ENCODE results near the gene SLC25A10.

Gene SLC25A10

DNA sequence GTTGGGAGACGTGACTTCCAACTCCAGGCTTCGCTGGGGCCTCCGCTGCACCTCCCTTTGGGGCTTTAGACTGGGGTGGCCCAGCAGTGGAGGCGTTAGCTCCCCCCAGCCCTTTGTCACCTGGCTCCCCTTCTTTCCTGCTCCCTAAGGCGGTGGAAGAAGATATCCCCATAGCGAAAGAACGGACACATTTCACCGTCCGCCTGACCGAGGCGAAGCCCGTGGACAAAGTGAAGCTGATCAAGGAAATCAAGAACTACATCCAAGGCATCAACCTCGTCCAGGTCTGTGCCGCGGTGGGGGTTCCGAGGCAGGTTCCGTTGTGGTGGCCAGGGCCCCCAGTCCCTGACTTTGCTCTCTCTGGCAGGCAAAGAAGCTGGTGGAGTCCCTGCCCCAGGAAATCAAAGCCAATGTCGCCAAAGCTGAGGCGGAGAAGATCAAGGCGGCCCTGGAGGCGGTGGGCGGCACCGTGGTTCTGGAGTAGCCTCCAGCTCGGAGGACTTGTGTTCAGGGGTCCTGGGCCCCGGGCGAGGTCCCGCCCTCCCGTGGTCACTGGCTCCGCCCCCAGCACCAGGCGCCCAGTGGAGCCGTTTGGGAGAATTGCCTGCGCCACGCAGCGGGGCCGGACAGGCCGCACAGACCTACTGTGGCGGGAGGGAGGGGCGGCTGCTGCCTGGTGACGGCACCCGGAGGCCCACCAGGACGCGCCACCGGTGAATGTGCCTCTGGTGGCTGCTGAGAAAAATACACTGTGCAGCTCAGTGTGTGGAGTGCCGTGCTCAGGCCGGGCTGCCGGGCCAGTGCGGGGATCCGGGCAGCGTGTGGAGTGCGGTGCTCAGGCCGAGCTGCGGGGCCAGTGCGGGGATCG, 5.1 kb upstream of the SLC25A10 start:
- DNase-seq, result no peak

DNA sequence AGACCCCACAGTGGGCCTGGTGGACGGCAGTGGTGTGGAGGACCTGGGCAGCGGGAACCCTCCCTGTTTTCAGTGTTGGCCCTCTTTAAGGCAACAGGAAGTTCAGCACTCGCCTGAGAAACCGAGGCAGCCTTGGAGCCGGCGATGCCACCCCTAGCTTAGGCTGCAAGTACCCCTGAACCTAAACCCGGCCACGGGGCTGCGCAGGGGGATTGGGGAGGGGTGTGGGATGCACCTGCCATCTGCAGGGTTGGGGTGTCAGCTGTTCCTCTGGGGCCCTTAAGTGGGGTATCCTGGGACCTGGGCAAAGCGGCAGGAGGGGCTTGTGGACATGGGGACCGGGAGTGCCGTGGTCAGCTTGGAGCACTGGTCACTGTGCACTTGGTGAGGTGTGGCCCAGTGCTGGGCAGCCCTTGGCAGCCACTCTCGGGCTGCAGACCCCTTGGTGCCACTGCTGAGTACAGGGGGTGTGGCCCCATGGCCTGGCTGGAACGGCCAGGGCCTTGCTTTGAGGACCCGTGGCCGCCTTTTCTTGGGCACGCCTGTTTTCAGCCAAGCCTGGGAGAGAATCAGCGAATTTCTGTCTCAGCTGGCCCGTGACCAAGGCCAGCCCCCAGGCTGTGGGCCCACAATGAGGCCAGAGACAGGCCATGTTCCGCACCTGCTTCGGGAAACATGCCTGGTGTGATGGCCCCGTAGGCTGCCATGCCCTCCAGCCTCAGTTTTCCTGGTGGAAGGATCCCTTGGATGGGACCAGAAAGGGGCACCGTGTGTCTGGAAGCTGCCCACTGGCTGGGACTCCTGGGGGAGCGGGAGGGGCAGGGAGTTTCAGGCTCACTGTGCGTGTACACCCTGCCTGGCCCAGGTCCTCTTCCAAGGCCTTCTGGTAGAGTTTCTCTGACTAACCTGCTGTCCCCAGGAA, 4.1 kb upstream of the SLC25A10 start:
- no peak for DNase-seq

DNA sequence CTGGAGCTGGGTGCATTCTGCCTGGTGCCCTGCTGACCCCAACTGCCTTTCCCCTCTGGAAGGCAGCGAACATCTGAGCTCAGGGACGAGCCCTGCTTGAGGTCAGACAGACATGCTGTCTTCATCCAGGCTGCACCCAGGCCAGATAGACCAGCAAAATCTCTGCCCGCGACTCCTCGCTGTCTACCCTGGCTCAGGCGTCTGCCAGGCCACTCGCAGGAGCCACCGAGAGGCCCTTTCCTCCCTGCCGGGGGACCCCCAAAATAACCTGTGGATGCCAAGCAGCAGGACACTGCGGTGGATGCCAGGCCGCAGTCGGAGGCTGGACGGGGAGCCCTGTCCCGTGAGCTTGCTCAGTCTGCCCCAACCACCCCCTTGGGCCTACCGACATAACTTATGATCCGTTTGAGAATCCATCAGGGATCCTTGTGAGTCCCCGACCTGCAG, 3.3 kb upstream of the SLC25A10 start:
- no peak for DNase-seq

DNA sequence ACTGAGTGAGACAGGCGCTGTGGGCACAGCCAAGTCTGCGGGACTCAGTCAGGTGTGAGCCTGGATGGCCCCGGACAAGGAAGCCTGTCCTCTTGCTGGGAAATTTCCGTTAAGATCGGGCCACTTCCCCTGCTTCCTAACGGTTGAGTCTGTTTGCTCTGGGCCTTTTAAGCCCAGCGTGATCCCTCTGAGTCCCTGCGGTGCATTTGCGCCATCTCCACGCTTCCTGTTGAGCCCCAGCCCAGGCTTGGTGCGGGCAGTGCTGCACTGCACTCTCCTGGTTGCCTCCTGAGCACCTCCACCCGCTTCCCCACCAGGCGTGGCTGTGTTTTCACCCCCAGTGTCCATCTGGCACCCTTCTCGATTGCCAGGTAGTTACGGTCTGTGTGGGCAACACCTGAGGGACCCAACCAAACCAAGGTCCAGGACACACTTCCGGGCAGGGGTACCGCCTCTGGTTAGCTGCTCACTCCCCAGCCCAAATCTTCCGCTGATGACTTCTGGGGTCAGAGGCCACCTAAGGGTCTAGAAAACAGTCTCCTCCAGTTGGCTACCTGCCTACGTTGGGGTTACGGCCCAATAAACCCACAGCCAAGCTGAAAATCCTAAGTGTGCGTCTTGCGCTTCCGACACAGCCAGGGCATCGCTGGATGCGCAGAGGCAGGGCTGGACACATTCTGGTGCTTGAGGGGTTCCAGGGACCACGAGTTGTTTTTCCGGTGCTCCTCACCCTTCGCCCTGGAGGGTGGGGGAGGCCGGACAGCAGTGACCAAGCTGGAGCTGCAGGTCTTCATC, 1.4 kb upstream of the SLC25A10 start:
- no peak for DNase-seq

DNA sequence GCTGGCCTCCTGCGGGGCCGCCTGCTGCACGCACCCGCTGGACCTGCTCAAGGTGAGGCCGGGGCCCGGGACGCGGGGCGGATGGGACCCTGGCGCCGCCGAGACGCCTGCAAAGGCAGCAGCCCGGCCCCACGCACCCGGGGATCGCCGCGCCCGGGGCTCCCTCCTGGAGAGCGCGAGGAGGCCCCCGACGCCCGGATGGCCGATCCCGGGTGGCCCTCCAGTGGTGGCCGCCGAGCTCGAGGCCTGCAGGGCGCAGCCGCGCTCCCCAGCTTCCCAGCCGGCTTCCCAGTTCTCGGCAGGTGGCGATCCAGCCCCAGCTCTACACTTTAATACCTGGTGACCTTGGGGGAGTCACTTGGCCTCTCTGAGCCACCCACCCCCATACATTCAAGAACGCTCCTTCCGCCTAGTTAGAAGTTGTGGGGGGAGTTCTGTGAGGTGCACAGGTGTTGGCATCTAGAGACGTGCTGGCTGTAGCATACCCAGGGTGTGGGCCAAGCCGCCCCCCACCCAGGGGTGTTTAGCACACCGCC, 452 bp downstream of the SLC25A10 start:
- DNase-seq, result no peak

DNA sequence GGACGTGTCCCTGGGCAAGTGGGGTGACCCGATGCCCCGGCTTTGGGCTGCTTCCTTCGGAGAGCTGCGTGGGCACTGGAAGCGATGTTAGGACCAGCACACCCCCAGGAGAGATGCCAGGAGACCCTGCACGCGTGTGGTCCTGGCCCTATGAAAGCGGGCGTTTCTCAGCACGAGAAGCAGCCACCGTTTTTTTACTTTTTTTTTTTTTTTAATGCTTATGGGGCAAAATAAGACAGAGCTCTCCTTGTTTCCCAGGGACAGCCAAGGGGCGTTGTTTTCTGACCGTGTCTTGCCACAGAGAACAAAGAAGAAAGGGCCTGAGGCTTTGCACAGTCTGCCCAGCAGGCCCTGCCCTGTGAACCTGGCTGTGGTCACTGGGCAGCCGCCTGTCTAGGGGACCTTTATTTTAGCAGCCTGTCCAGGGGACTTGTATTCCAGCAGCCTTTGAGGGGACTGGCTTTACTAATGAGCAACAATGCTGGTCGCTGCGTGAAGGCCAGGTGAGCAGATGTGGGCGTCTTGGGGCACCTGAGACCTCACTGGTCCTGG, 996 bp downstream of the SLC25A10 start:
- DNase-seq, result no peak

DNA sequence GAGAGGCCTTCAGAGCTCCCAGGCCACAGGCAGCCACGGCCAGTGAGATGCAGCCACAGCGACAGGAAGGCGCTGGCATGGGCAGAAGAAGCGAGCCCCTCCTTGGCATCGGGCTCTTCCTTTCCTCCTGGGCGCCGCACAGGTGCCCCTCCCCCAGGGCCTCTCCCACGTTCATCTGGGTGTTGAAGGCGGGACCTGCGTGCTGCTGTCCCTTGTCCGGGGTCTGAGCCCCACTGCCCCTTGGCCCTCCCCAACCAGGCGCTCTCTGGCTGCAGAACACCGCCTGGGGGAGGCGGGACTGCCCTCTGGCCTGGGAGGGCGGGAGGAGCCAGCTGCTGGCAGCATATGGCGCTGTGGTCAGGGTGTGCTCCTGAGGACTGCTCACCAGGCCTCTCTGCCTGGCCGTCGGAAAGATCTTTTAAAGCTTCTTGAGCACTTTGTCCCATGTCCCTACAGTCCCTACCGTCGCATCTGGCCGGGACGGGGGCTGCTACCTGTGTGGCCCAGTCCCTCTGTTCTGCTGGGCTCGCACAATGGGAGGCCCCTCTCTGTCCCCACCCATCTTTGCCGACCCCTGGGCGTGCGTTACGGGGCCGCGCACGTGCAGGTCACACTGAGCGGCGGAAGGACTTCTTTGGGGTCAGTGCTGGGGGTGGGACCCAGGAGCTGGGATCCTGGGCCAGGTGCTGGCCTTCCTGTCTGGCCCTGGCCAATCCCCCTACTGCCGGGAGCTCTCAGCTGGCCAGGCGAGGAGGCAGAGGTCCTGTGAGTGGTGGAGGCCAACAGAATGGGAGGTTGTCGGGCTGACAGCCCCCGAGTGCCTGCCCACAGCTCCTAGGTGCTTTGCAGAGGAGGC, 1.7 kb downstream of the SLC25A10 start:
- DNase-seq, result no peak

DNA sequence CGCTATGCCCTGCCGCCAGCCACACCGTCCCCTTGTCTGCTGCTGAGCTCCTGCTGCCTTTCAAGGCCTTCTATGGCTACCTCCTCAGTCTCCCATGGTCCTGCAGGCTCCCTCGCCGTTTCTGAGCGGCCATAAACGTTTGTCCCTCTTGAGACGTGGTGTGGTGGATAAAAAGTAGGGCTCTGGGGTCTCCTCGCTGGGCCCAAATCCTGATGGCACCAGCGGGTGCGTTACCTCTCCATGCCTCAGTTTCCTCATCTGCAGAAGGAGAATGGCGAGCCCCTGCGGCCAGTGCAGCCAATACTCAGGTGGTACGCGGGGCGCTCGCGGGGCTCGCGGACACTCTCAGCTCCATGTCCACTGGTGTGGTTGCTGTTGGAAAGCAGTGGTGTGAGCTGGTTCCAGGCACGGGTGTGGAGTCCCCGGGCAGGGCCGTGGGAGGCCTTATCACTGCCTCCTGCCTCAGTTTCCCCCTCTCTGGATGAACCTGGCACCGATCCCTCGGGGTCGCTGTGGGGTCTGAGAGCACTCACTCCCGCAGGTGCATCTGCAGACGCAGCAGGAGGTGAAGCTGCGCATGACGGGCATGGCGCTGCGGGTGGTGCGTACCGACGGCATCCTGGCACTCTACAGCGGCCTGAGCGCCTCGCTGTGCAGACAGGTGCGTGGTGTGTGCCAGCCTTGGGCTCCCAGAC, 2.5 kb downstream of the SLC25A10 start:
- DNase-seq, result no peak

DNA sequence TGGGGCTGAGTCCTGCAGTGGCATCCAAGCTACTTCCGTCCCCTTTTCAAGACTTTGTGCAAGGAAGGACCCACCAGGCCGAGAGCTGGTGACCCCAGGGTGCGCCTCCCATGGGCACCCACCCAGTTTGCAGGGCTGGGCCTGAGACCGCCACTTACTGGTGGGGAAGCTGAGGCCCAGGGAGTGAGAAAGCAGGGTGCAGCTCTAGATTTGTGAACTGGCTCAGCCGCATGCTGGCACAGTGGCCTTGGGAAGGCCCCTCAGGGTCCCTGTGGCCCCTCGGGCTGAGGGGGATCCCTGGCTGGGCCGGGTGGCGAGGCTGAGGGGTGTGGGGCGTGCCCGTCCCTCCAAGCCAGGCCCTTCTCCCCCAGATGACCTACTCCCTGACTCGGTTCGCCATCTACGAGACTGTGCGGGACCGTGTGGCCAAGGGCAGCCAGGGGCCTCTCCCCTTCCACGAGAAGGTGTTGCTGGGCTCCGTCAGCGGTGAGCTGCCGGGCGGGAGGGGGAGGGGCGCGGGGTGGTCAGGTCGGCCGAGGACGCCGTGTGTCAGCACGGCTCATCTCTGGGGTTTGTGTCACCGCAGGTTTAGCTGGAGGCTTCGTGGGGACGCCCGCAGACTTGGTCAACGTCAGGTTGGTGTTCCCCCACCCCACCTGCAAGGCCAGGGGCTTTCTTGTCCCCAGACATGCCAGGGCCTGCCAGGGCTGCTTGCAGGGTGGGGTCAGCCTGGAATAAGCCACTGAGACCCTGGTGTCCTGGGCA, 3.2 kb downstream of the SLC25A10 start:
- DNase-seq, result no peak

DNA sequence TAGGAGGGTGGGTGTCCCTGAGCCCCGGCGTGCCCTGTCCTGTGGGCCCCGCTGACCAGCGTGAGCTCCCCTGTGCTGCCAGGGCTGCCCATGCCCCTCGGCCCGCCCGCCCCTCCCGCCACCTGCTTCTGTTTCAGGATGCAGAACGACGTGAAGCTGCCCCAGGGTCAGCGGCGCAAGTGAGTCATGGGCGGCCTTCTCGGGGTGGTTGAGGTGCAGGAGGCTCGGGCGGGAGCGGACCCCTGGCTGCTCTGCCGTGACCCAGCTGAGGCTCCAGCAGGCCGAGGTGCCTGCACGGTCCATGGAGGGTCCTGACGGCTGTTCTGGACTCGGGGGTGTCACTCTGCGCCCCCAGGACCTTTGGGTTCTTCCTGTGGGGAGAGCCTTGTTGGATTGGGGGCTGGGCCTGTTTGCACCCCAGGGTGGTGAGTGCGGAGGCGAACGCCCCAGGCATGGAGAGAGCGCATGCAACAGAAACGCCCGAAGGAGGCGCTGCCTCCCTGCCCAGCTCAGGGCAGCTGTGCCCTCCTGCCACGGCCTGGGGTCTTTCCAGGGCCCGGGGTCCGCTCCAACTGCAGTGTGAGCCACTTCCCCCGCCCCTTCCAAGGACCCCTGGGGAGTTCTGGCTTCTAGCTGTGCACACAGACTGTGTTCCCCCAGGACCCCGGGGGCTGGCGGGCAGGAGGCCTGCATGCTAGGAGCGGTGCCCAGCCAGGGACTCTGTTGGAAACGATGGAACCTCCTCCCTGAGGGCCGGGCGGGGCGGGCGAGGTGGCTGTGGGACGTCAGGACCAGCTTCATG, 4.0 kb downstream of the SLC25A10 start:
- no peak for DNase-seq

DNA sequence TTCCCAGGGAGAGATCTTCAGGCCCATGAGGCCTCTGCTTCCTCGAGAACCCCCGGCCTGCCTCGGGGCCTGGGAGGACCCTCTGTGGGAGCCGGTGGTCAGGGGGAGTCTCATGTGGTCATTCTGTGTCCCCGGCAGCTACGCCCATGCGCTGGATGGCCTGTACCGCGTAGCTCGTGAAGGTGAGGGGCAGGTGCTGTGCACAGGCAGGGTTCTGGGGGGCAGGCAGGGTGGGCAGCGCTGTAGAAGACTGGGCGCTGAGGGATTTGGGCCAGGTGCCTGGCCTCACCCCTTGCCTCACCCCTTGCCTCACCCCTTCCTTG, 4.6 kb downstream of the SLC25A10 start:
- DNase-seq, result no peak

DNA sequence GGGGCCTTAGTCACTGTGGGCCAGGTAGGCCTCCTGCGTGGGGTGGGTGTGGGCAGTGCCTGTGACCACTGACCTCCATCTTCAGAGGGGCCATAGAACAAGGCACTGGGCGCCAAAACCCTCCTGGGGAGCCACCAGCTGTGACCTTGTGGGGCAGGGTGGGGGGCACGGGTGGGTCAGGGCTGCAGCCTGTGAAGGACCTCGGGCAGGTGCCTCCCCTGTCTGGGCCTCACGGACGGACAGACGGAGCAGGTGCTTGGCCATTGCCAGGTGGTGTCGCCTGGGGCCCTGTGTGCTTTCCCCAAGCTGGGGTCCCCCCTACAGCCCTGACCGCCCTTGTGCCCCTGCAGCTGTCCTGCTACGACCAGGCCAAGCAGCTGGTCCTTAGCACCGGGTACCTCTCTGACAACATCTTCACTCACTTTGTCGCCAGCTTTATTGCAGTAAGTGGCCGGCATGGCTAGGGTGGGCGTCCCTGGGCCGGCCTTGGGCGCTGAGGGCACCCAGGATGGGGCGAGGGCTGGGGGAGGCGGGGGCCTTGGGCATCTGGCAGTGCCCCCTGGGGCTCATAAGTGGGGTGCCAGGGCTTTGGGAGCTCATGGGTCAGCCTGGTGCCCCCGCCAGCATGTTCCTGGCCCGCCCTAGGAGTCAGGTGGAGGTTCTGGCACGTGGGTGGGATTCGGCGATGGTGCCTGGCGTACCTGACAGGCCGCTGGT, 5.1 kb downstream of the SLC25A10 start:
- DNase-seq, result no peak

DNA sequence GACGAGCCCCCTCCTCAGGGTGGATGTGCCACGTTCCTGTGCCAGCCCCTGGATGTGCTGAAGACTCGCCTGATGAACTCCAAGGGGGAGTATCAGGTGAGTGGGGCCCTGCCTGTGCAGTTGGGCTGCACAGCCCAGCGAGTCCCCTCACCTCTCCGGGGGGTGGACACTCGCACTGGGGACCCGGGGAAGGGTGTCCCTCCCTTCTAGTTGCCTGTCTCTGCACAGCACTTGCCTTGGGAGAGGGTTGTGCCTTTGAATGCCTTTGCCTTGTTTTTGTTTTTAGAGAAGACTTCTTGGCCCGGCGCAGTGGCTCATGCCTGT, 5.6 kb downstream of the SLC25A10 start:
- no peak for DNase-seq

DNA sequence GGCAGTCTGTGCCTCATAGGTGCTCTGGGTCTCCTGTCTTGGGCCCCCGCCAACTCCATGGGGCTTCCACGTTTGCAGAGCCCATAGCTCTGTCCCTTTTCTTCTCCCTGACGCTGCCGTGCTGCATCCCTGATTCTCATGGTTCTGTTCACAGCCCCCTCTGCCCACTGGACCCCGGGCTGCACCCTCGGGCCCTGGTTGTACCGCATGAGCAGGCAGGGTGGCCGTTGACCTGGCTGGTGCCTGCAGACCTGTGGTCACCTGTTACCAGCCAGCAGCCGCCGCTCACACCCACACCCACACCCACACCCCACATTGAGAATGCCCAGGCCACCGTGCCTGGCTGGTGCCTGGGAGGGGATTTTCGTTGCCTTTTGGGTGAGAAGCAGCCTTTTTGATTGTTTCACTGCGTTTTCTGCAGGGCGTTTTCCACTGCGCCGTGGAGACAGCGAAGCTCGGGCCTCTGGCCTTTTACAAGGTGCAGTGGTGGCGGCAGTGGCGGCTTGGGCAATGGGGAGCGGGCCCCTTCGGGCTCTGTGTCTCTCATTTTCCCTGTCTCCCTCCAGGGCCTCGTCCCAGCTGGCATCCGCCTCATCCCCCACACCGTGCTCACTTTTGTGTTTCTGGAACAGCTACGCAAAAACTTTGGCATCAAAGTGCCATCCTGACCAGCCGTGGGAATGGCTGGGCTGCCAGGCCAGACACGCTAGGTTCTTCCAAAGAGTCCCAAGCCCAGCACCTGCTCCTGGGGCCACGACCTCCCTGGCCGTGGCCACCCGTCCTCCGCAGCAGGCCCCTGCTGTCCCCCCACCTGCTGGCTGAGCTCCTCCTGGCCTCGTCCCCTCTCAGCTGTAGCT, 7.6 kb downstream of the SLC25A10 start:
- DNase-seq, result no peak

DNA sequence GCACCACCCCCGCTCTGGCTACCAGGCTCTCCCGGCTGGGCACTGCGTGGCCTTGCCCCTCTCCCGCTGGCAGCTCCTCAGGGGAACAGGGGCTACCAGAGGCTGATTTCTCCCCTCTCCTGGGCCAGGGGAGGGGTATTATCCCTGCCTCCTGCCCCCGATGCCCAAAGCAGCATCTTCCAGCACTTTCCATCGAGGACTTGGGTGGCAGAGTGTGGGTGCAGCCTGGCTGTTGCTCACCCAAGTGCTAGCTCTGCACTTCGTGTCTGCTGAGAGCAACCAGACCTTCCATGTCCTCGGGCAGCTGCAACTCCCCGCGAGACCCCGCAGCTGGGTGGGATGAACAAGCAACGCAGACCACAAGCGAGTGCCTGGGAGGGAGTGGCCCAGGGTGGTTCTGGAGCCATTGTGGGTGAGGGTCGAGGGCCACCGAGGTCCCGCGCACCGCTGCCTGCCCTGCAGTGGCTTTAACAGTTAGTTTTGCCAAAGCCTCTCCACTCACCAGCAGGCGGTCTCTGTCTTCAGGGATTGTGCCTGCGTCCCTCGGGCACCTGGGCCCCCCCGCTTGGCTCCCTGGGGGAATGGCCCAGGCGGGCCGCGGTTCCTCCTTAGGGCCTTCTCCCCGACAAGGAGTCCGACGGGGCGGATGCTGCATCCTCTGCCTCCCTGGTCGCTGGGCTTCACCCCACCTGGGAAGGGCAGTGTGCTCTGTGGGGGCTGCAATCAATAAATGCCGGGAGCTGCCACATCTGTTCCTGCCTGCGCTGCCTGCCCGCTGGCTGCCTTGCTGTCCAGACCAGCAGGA, 8.4 kb downstream of the SLC25A10 start:
- DNase-seq, result no peak

DNA sequence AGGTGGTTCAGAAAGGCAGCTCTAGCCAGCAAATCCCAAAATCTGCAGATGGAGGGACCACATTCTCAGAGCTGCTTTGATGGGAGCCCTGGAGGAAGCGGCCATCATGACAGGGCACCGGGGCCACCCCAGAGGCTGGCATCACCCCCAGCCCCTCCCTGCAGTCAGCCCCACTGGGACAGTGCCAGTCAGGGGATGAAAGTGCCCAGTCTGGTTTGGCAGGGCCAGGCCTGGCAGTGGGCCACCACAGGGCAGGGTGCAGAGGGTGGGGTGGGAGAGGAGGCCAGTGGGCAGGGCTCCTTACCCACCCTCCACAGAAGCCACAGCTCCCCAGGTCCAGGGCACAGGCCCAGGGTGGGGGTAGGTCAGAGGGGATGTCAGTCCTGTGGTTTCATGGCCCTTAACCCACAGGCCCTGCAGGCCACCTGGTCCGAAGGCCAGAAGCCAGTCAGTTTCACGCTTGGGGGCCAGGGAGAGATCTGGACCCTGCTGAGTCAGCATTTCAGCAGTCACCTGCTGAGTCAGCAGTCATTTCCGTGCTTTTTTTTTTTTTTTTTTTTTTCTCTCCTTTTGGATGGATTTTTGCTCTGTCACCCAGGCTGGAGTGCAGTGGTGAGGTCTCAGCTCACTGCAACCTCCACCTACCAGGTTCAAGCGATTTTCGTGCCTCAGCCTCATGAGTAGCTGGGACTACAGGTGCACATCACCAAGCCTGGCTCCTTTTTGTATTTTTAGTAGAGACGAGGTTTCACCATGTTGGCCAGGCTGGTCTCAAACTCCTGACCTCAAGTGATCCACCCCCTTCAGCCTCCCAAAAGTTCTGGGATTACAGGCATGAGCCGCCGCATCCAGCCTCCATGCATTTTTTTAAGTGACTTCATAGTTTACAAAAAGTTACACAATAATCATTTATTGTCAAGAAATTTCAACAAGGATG, 10.4 kb downstream of the SLC25A10 start:
- no peak for DNase-seq
